GM04503 (cell line): ENCODE measurements around the gene NEDD8.

Experiments used
- DNase-seq: peaks from one replicate; pipeline ENCODE4 v3.0.0-alpha.2; 2012; ENCODE audit warnings: low read depth

Gene NEDD8

DNA sequence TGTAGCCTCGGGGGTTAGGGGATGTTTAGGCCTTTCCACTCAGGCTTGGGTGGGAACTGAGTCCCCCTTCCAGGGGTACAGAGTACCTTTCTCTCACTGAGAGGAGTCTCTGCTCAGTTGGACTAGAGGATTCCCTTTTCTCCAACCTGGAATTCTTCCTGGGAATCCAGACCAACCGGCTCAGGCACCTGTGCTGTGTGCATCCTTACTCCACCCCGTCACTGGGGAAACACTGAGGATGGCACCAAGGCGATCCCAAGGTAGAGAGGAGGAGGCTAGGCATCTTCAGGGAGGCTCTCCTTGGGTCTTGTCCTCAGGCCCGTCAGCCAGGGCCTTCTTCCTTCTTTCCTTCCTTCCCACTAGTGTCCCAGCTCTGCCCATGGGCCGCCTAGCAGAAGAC lies 31.7 kb upstream of the NEDD8 start:
- DNase-seq: no peak

DNA sequence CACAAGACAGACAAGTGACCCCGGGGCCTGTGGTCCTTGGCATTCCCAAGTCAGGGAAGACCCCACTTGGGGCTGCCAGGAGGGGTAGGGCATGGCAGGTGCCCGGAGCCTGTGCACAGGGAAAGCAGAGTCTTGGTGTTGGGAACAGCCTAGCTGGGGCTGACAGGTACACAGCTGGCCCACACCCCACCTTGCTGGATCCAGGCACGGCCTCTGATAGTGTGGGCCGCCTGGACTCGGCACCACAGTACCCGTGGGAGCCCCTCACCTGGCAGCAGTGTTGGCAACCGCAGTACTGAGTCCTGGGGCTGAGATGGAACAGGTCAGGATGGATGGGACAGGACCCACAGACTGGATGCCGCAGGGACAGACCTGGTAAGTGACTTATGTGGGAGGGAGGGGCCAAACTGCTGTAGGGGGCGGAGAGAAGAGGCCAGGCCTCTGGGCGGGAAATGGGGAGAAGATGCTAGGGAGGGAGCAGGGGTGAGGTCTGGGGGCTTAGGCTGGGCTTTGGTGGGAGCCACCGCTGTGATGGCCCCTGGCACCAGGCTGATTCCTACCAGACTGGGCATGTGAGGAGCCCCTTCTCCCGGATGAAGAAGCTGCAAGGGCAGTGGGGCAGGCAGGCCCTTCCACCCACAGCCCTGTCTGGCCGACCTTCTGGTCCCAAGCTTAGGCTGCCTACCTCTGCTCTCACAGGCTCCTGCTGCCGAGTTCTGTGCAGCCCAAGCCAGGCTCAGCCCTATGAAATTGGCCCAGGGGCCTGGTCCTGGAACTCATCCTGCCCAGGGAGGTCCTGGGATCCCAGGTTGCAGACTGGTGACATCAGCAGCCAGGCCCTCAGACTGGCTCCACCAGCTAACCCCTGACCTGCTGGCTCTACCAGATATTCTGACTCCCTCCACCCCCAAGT lies 30.9 kb upstream of the NEDD8 start, which contains the start of gene TGM1:
Gene TGM1, minus strand, starts transcription at position 357 of the 913 bp plus-strand sequence. CDS start 825 bp downstream, outside the sequence.
- no peak for DNase-seq

DNA sequence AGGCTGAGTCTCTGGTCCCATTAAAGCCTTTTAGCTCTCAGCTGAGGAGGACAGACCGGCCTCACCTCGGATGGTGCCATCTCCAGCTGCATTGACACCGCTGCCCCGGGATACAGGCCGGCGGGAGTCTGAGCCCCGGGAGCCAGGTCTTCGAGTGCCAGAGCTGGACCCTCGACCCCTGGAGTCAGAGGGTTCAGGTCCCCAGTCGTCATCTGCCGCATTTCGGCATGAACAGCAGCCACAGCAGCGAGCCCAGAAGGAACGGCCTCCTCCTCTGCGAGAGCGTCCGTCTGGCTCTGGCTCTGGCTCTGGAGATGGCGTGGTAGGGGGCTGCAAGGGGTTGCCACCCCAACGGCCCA lies 29.8 kb upstream of the NEDD8 start:
- no peak for DNase-seq

DNA sequence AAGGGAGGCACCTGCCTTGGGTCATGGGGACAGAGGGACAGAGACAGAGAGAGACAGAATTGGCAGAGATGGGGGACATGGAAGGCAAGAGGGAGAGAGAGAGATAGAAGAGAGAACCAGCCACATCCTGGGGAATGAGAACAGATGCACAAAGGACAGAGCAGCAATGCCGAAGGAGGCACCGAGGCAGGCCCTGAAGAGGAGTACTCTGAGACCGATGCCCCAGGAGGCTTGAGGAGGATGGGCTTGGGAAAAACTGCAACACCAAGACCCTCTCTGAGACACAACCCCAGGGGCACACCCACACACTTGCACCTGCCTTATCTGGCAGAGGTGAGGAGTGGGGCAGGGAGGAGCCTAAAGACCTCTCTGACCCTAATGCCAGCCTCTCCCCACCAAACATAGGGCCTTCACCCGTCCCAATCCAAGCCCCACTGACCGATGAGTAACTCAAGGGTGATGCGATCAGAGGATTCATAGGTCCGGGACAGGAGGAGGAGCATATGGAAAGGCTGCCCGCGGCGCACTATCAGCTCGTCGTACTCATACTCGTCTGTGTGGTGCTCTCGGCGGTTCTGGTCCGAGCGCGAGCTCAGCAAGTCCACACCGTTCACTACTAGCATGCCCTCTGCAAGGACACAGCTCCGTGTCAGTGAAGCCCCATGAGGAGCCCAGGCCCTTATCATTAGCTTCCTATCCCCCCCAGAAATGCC lies 29.2 kb upstream of the NEDD8 start:
- DNase-seq: no peak

DNA sequence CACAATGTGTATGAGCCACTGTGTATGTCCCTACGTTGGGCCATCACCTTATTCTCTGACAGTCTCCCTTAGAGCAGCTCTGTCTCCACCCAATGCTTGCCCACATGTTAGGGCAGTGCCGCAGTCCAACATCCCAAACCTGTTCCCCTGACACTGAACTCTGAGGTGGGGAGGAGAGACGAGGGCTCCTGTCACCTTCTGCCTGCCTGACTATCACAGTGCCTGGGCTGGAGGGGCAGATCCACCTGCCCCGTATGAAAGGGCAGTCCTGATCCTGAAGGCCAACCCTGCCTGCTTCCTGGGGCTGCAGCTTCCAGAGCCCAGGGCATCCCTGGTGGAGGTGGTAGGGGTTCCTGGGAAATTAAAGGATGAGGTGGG lies 28.6 kb upstream of the NEDD8 start:
- DNase-seq: no peak

DNA sequence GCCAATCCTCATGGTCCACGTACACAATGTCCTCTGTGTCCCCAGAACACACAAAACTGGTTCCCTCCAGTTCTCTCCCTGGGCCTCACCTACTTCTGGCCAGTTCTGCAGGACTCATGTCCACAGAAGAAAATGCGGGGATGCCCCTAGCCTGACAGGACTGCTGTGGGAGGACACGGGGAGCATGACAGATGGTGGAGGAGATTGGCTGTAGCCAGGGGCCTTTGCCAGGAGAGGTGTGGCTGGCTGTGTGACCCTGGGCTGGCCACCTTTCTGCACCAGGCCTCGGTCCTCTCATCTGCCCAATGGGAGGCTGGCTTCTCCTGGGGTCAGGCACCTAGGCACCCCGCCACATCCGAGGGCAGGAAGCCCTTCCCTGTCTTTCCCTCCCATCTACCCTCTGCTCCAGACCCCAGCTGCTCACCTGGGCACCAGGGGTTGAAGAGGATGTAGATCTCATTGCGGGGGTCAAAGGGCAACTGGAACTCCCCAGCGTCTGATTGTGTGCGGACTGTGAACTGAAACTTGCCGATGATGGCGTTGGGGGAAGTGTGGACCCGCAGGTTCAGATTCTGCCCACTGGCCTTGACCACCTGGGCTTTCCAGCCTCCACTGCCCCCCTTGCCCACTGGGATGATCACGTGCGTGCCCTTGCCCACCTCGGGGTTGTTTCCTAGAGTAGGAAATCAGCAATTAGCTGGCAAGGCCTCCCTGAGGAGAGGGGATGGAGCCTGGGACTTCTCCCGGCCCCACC lies 28.0 kb upstream of the NEDD8 start:
- no peak for DNase-seq

DNA sequence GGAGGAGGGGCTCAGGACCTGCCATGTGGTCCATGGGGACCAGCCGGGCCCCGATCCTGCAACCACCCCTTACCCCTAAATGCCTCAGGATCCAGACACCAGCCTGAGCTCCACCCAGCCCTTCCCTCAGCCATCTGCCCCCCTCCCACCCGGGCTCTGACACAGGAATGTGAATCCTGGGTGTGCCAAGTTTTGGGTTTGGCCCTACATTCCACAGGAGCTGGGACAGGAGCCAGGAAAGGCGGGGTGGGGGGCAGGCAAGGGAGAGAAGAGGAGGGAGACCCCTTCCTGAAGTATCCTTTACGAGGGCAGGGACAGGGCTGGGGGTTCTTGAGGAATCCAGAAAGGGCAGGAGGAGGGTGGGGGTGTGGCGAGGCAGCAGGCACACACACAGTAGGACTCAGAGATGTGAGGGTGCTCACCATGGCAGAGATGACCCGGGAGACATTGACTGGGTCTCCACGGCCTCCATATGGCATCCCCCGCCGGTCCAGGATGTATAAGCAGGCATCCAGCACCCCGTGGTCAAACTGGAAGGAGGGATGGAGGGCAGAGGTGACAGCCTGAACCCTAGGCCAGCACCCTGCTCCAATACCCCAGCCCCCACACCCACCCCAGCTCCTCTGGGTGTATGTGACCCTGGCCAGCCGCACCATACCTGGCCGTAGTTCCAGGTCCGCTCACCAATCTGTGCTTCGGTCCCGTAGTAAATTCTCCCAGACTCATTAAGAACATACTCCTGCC lies 27.3 kb upstream of the NEDD8 start:
- DNase-seq: no peak

DNA sequence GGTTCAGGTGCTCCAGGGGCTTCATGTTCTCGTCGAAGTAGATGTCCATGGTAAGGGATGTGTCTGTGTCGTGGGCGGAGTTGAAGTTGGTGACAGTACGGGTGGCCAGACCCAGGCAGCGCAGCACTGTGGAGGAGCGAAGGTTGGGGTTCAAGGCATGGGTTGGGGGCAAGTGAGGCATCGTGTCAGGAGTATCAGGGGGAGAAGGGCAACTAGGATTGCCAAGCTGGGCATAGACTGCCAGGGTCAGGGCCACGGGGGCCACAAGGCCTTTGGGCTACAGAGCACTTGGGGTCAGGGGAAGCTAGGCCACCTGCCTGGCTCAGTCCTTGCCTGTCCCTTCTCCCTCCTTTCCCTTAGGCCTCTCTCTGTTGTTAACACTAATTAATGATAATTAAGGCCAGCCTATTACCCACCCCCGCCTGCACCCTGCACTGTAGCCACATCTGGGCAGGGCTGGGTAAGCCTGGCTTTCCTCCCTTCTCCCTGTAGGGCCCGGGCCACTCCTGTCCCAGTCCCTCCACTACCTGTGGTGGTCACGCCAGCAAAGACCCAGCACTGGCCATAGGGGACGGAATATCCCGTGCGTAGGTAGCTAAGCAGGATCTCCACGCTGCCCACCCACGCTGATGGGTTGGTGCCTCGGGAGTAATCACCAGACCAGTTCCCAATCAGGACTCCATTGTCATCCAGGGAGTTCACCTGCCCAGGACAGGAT lies 26.5 kb upstream of the NEDD8 start:
- DNase-seq: no peak

DNA sequence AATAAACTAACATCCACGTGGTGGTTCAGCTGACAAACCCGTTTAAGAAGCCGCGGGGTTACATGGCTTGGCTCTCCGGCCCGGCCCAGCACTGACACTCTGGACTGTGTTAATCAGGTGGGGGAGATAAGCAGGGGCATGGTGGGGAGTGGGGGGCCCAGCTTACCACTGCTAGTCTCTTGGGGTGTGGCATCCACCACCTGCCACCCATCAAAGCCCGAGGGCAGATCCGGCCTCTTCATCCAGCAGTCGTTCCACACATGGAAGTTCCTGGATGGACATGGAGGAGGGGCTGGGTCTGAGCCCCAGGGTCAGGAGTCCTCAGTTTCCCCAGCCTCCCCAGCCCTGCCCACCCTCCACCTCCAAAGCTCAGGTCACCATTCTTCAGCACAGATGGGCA lies 26.0 kb upstream of the NEDD8 start:
- no peak for DNase-seq

DNA sequence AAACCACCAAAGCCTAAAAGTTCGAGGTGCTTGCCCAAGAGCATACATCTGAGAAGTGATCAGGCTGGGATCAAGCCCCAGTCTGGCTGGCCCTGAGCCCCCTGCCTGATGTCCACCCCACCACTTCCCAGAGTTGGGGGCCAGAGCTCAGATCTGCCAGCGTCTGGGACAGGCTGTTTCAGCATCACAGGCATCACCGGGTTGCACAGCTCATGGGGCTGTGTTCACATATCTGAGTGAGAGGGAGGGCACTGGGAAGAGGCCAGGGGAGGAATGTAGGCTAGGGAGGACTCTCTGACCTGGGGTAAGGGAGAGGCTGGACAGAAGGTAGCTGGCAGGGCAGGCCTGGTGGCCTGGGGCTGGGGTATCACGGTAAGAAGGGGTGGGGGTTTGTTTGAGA lies 24.8 kb upstream of the NEDD8 start:
- no peak for DNase-seq

DNA sequence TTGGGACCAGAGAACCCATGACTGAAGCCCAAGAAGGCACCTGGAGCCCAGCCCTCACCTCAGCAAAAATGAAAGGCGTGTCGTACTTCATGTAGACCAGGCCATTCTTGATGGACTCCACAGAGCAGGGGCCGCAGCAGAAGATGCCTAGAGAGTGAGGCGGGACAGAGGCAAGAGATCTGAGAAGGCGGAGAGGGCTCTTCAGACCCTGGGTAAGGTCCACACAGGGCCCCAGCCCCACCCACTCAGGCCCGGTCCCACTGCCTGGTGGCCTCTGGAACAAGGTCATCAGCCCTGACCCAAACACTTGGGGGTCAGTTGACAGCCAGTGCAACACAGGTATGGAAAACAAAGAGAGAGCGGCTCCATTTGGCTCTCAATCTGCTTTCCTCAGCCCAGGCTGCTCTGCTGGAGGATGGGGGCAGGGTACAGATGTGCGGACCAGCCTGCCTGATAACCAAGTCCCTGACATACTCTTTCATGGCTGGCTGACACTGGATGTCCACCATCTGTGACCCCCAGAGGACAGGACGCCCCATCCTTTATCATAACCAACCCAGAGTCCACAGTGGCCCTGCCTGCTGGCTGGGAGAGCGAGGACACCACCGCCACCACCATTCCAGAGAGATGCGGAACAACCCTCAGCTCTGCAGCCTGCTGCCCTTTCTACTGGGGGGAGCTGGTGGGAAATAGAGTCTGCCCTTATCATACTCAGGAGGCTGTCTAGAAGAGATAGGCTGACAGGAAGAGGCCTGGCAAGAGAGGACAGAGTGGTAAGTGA lies 24.0 kb upstream of the NEDD8 start:
- no peak for DNase-seq

DNA sequence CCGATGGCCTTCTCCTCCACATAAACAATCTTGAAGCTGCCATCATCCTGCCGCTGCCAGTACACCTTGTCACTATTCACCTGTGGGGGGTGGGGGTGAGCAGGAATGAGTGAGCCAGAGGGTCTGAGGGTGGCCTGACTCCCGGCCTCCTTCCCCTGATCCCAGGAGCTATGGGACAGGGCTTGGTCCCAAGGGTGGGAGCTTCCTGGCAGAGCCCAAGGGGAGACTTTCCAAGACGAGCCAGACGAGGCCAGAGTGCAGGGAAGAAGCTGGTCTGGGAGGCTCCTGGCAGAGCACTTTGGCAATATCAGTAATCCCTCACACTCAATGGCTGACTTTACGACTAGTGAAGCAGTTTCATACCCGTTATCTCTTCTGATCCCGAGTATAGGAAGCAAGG lies 23.3 kb upstream of the NEDD8 start:
- DNase-seq: no peak

DNA sequence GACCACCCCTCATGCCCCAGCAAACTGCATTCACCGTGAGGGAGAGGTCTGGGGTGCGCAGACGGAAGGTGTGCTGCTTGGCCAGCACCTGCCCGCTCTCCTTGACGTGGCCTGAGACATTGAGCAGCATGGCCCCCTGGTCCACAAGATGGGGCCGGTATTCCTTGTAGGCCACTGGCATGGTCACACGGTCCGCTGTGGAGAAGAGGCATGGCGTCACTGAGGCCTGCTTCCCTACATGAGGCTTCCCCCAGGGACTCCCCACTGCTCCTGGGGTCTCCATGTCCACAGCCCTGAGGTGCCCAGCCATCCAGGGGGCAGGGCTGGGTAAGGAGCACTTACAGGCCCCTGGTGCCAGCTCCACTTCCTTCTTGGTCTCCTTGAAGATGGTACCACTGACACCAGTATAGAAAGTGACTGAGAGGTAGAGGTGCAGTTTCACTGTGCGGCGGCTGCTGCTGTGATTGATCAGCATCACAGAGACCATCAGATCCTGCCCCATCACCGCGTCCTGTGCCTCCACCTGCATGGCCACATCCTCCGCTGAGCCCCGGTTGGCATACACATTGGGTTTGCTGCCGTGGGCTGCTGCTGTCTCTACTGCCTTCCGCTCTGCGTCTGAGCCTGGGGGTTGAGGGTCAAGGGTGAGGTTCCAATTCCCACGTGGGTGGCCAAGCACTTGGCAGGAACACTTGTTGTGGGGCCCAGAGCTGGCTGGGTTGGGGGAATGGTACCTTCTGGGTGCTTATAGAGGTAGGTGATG lies 22.6 kb upstream of the NEDD8 start:
- no peak for DNase-seq

DNA sequence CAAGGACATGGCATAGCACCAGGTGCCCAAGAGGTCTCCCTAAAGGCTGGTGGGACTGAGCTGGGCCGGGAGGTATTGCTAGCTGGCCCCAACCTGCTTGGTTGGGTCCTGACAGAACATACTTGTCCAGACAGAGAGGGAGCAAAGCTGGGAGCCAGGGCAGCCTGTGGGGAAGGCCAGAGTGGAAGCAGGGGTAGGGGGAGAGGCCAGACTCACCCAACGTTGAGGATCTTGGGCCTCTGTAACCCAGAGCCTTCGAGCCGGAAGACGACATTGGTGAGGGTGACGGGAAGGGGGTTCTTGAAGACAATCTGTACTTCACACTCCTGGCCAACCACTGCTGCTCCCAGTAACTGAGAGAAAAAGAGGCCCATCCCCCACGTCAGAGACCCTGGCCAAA lies 21.8 kb upstream of the NEDD8 start:
- DNase-seq: no peak

DNA sequence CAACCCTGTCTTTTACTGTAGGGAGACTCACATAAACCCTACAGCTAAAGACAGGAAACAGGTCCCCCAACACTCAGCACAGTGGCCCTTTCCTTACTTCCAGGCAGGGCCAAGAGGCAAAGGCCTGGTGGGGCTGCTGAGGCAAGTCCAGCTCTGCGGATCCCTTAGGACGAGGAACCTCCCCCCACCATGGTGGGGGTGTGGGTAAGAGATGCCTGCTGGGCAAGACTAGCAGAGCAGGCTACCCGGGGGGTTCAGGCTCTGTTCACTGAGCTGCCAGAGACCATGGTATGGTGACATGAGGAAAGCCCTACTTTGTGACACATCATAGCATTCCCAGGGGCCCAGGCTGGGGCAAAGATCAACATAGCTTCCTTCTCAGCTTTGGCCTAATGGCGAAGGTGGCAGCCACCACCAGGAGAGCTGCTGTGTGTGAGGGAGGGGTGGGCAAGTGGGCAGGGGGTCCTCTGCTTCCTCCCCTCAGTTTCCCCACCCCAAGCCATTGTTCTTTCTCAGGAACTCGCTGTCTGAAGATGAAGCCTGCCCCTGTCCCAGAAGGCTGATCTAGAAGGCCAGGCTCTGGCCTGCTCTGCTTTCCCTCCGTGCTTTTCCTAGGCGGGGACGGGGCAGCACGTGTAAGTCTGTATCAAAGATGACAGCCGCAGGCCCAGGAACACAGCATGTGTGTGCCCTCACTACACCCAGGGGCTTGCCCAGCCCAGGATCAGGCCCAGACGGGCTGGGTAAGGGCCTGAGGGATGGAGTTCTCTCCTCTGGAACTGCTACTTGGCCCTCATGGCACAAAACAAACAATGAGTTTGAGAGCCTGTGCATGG lies 20.3 kb upstream of the NEDD8 start:
- DNase-seq: no peak

DNA sequence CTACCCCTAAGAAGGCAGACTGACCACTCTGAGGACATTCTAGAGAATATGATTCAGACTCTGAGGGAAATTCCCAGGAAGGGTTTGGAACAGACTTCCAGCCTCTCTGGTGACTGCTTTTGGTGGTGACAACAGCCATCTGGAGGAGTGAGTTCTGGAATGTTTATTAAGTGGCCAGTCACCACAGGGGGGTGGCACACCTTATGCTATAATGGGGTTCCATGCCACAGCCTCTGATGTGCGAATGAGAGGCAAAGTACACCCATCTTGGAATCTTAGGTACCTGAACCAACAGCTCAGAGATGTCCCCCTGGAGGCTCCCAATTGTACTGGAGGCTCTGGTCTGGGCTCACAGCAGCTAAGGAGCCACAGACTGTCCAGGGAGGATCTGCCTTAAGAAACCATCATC lies 19.7 kb upstream of the NEDD8 start:
- DNase-seq: peak; percentile 31

DNA sequence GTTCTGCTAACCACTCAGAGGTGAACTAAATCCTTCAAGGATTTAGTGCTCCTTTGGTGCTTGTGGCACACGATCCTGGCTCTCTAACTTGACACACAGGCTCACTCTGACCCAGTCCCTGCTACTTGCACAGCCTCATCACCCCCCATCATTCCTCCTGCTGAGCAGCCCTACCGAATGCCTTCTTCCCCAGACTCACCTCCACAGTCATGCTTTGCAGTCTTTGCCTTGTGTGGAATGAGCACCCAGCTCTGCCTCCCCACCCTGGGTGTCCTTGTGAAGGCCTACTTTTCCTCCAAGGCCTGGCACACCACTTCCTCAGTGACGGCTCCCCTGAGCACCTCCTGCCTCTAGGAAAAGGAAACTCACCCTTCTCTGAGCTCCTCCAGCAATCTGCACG lies 18.2 kb upstream of the NEDD8 start:
- DNase-seq: no peak

DNA sequence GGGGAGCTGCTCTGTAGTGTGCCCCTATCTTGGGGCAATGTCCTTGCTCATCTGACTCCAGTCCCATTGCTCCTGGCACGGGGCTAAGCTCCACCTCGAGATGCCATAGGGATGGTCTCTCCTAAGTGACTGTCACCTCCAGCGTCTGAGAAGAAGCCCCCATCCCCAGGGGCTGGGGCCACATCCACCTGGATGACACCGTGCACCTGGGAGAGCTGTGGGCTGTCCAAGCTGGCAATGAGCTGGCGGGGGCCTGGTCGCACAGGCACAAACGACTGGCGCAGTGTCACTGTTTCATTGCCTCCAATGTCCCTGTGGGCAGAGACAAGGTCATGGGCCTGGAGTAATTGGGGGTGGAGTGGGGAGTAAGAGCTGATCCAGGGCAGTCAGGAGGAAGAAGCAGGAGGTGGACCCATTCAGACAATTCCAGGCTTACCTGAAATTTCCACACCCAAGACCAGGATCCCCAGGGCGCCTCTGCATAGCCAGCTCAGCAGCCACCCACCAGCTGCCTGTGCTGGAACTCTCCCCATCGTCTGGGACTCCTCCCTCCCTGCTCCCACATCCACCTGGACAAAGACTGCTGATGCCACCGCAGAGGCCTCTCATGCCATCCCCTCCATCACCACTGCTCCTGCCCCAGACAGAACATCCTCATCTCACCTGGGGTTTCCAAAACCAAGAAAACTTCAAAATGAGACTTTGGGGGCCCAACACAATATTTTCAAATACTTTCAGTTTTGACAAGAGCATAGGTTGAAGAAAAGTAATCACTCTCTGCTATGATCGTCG lies 17.3 kb upstream of the NEDD8 start:
- no peak for DNase-seq
